Spleen (tissue), 11 donors: ENCODE measurements around the gene KIF16B. TPM values are rescaled to one million over a fixed set of nuclear protein-coding genes. Genes with fewer than 3 reads are reported as not detected.
"Not testable (repeated sequence)": the region's sequence is repeated elsewhere in the genome, so short reads cannot be mapped to it uniquely, and the experiment has no call there.

ENCODE experiments used
- DNase-seq: peaks from one replicate; pipeline ENCODE4 v3.0.0-alpha.2; 2020
- H3K27ac ChIP-seq, 8 donors: fragments of 200-600 bp; sonication (generic) in 7 of 8; 1 replicate in 4 of 8; 2 replicates in 4 of 8; pipeline versions ENCODE4 v1.5.0 to v1.8.0; 2016 to 2021; ENCODE audit warnings: inconsistent platforms in 4 of 8, mild to moderate bottlenecking in 4 of 8, moderate library complexity in 1 of 8
- H3K27me3 ChIP-seq, 7 donors: fragments of 200-600 bp; sonication (generic) in 6 of 7; replicated peaks in 1 of 7; 1 replicate in 4 of 7; 2 replicates in 3 of 7; pipeline versions ENCODE4 v1.5.0 to v1.8.0; 2016 to 2021; ENCODE audit warnings: inconsistent platforms in 3 of 7, mild to moderate bottlenecking in 1 of 7
- H3K36me3 ChIP-seq, 6 donors: fragments of 200-600 bp; sonication (generic) in 5 of 6; 1 replicate in 4 of 6; 2 replicates in 2 of 6; pipeline versions ENCODE4 v1.5.0 to v1.8.0; 2016 to 2021; ENCODE audit warnings: inconsistent platforms in 2 of 6
- H3K4me1 ChIP-seq, 6 donors: fragments of 200-600 bp; sonication (generic) in 5 of 6; 1 replicate in 3 of 6; 2 replicates in 3 of 6; pipeline versions ENCODE4 v1.5.0 to v1.8.0; 2016 to 2021; ENCODE audit warnings: inconsistent platforms in 3 of 6
- H3K4me3 ChIP-seq, 8 donors: fragments of 200-600 bp; sonication (generic) in 7 of 8; 1 replicate in 4 of 8; 2 replicates in 4 of 8; pipeline versions ENCODE4 v1.5.0 to v1.8.0; 2016 to 2021; ENCODE audit warnings: inconsistent platforms in 4 of 8, mild to moderate bottlenecking in 4 of 8, moderate library complexity in 2 of 8
- H3K9me3 ChIP-seq, 8 donors: fragments of 200-600 bp; sonication (generic) in 7 of 8; 1 replicate in 4 of 8; 2 replicates in 4 of 8; pipeline versions ENCODE4 v1.5.0 to v1.8.0; 2016 to 2021; ENCODE audit warnings: inconsistent platforms in 4 of 8
- POLR2A ChIP-seq, 3 donors: fragments of 450-650 bp; IDR thresholded peaks; one replicate each; pipeline ENCODE4 v1.5.1; 2017; ENCODE audit warnings: antibody characterized with exemption in 3 of 3, mild to moderate bottlenecking in 1 of 3
- POLR2AphosphoS5 ChIP-seq, 3 donors: sonication (generic); formaldehyde crosslinking; IDR thresholded peaks; one replicate each; pipeline ENCODE4 v1.5.1; 2017; ENCODE audit warnings: antibody characterized with exemption in 3 of 3
- WGBS, 5 donors: extraction: QIAGEN DNeasy Blood & Tissue Kit in 3 of 5; methylation state at CpG; one replicate each; pipeline versions ENCODE4 v1.1.5 to v1.1.7; 2013 to 2018; 5-methylcytosine and 5-hydroxymethylcytosine counted together
- intact Hi-C: fragments of 100-400 bp; cut with DNase I; formaldehyde crosslinking; loops from one replicate; pipeline ENCODE4 v1.15.0; 2023; ENCODE audit warnings: low total_unique reads
- polyA plus RNA-seq, 3 donors: library from polyadenylated mRNA; stranded (reverse); fragments of 200-250 nt; gene quantifications; one replicate each; pipeline ENCODE4 v1.2.1, GENCODE V29; 2013
- total RNA-seq, 7 donors: library from RNA; depleted of rRNA in 3 of 7; stranded (reverse); fragments of >200 nt in 3 of 7; fragmentation: NEBNext Ultra II Directional in 4 of 7; extraction: Animal tissue kit (Norgen Biotek cat#: 25700) in 4 of 7; gene quantifications; one replicate each; pipeline versions ENCODE4 v1.1.0 to v1.2.1, GENCODE V29; 2016 to 2021
- TF ChIP-seq, protein P1 (sequence below), 11 experiments: fragments of 200-600 bp in 7 of 11; fragments of 450-650 bp in 4 of 11; sonication (generic) in 4 of 11; IDR thresholded peaks in 8 of 11; conservative IDR thresholded peaks in 3 of 11; 1 replicate in 7 of 11; 2 replicates in 4 of 11; pipeline versions ENCODE4 v1.4.0 to v1.8.0; 2016 to 2021; ENCODE audit warnings: antibody characterized with exemption in 11 of 11, inconsistent platforms in 4 of 11, mild to moderate bottlenecking in 1 of 11
- donor health status: healthy with polysubstance abuse.
- donor health status: DM: no; HTN: no; CAD: no; lungs with moderate emphysema.
- donor health status: DM: no; HTN: no; CAD: no.
- donor health status: Bipolar disorder and iron deficiency.
- donor health status: healthy.
- donor health status: DM: no; HTN: no; CAD: no.
- donor health status: DM: yes; HTN: yes; CAD: no.

KIF16B gene
- total and polyA plus RNA-seq, 10 donors: 3.0 to 30.1 (median 21.2) TPM

GRCh38 chr20:16569246-16570153 is 3.7 kb downstream of the KIF16B start:
- H3K4me3 ChIP-seq: no peak overlapping the region
- 76 to 81% (median 77%) methylated on average over 4 of the region's 4 CpGs for WGBS, 5 donors
- H3K27ac ChIP-seq: peak overlapping the region in 1 of 8 donors; percentile 1

DNA sequence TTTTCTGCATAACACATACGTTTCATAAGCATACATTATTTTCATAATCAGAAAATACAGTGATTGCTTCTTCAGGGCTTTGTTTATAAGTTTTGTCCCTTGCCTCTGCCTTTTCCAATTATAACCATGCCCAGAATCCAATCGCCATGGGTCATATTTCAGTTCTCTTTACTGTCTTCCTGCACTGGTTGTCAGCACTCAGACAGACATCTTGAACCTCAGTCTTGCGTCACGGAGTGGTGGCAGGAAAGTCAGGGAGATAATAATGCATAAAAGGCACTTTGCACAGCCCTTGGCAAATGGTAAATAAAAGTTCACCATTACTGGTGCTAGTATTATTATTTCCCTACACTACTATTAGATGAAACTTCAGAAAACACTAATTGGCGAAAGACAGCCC is 7.2 kb downstream of the KIF16B start:
- no peak for DNase-seq
- Histone ChIP-seq H3K36me3 (no peaks in the 10 kb centered on the region), H3K4me1 (peaks cover 0 to 38% (median 5%) of the 10 kb centered on the region in 6 donors), H3K4me3 (no peak overlapping the region), H3K9me3 (no peaks in the 10 kb centered on the region), H3K27me3 (no peaks in the 10 kb centered on the region), H3K27ac (no peak overlapping the region)
- TF ChIP-seq POLR2AphosphoS5 (IDR thresholded peaks at IDR 0.05) (no peak), POLR2A (IDR thresholded peaks at IDR 0.05) (no peak)
- TF ChIP-seq, protein P1, sequence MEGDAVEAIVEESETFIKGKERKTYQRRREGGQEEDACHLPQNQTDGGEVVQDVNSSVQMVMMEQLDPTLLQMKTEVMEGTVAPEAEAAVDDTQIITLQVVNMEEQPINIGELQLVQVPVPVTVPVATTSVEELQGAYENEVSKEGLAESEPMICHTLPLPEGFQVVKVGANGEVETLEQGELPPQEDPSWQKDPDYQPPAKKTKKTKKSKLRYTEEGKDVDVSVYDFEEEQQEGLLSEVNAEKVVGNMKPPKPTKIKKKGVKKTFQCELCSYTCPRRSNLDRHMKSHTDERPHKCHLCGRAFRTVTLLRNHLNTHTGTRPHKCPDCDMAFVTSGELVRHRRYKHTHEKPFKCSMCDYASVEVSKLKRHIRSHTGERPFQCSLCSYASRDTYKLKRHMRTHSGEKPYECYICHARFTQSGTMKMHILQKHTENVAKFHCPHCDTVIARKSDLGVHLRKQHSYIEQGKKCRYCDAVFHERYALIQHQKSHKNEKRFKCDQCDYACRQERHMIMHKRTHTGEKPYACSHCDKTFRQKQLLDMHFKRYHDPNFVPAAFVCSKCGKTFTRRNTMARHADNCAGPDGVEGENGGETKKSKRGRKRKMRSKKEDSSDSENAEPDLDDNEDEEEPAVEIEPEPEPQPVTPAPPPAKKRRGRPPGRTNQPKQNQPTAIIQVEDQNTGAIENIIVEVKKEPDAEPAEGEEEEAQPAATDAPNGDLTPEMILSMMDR (IDR thresholded peaks at IDR 0.05 in 8 of 11, conservative IDR thresholded peaks at IDR 0.05 in 3 of 11): no peak
- intact Hi-C loops: no loop called here
- WGBS, 5 donors: 78 to 93% (median 81%) methylated on average over 5 of the region's 5 CpGs

More at GRCh38 chr20:16569246-16570153, 3.7 kb downstream of the KIF16B start:
- Histone ChIP-seq H3K4me1 (peaks cover 21 to 55% (median 33%) of the 10 kb centered on the region in 6 donors), H3K9me3 (no peaks in the 10 kb centered on the region), H3K27me3 (no peaks in the 10 kb centered on the region), H3K36me3 (no peaks in the 10 kb centered on the region)
- DNase-seq: no peak
- TF ChIP-seq, protein P1 (IDR thresholded peaks at IDR 0.05 in 8 of 11, conservative IDR thresholded peaks at IDR 0.05 in 3 of 11): no peak
- no peak for TF ChIP-seq POLR2AphosphoS5 (IDR thresholded peaks at IDR 0.05)
- no peak for TF ChIP-seq POLR2A (IDR thresholded peaks at IDR 0.05)
- intact Hi-C loops: no loop called here

- 69 to 94% (median 88%) methylated on average over 5 of the region's 5 CpGs for WGBS, 5 donors
- H3K27me3 ChIP-seq, H3K4me3 ChIP-seq, H3K36me3 ChIP-seq, DNase-seq, H3K9me3 ChIP-seq, intact Hi-C loops: not testable (repeated sequence)
- Histone ChIP-seq H3K27ac (peak overlapping the region in 1 of 8 donors; percentile 18), H3K4me1 (peaks cover 0 to 21% (median 4%) of the 10 kb centered on the region in 6 donors)
Measured at GRCh38 chr20:16564079-16564478, 9.2 kb downstream of the KIF16B start.

- Histone ChIP-seq H3K36me3 (no peaks in the 10 kb centered on the region), H3K27ac (peak overlapping the region in 2 of 8 donors; percentile 18 to 33), H3K9me3 (no peaks in the 10 kb centered on the region), H3K4me1 (peaks cover 0 to 19% (median 3%) of the 10 kb centered on the region in 6 donors), H3K27me3 (no peaks in the 10 kb centered on the region), H3K4me3 (no peak overlapping the region)
- intact Hi-C loops: no loop called here
- DNase-seq: no peak
- TF ChIP-seq, protein P1 (IDR thresholded peaks at IDR 0.05 in 8 of 11, conservative IDR thresholded peaks at IDR 0.05 in 3 of 11): no peak
- WGBS, 5 donors: 50 to 64% (median 62%) methylated on average over 5 of the region's 5 CpGs
Measured at GRCh38 chr20:16563066-16563806, 10.0 kb downstream of the KIF16B start.
